Measurements from ENCODE around the gene TRPV3.
"Not testable (repeated sequence)": the region's sequence is repeated elsewhere in the genome, so short reads cannot be mapped to it uniquely, and the experiment has no call there.

GRCh38 chr17:3578667-3579066, 21.1 kb upstream of the TRPV3 start:
- TF ChIP-seq CTCF (IDR thresholded peaks at IDR 0.05; ENCODE audit: low read length); EZH2 (IDR thresholded peaks at IDR 0.05; ENCODE audit: borderline replicate concordance, low read length): not testable (repeated sequence)
